Mesothelial cell of epicardium (in vitro differentiated cells): ENCODE results near the gene B4GALT1. TPM values are rescaled to one million over a fixed set of nuclear protein-coding genes. Genes with fewer than 3 reads are reported as not detected.
"Not testable (repeated sequence)": the region's sequence is repeated elsewhere in the genome, so short reads cannot be mapped to it uniquely, and the experiment has no call there.

ENCODE experiments used
- DNase-seq, 2 experiments: peaks; one replicate each; pipeline ENCODE4 v3.0.0; 2021; ENCODE audit warnings: low spot score in 2 of 2; ENCODE audit not compliant: unreplicated experiment in 2 of 2
- H3K27ac Mint-ChIP-seq: 2 replicates; pipeline ENCODE4 v1.8.0; 2021; ENCODE audit warnings: mixed read lengths
- H3K27me3 Mint-ChIP-seq: 2 replicates; pipeline ENCODE4 v1.8.0; 2021; ENCODE audit warnings: low read depth, mixed read lengths
- H3K36me3 Mint-ChIP-seq: 2 replicates; pipeline ENCODE4 v1.8.0; 2021; ENCODE audit warnings: mixed read lengths
- H3K4me1 Mint-ChIP-seq: 2 replicates; pipeline ENCODE4 v1.8.0; 2021; ENCODE audit warnings: mixed read lengths
- H3K4me3 Mint-ChIP-seq: 2 replicates; pipeline ENCODE4 v1.8.0; 2021; ENCODE audit warnings: mild to moderate bottlenecking, moderate library complexity, mixed read lengths
- H3K9me3 Mint-ChIP-seq: 2 replicates; pipeline ENCODE4 v1.8.0; 2021; ENCODE audit warnings: mixed read lengths
- CTCF ChIP-seq: fragments of 200-600 bp; sonication (generic); IDR thresholded peaks from one replicate; pipeline ENCODE4 v1.5.0; 2021; ENCODE audit warnings: antibody characterized with exemption; ENCODE audit not compliant: unreplicated experiment
- total RNA-seq: library from RNA; stranded (reverse); gene quantifications from 3 replicates; pipeline ENCODE4 v1.2.1, GENCODE V29; 2021

B4GALT1 gene
- total RNA-seq, 1 donor from 2014 or later, result 78.3 TPM

GRCh38 chr9:33092634-33093033, 74.5 kb downstream of the B4GALT1 start:
- TF ChIP-seq CTCF, result no peak
- DNase-seq, result no peak
- H3K27ac Mint-ChIP-seq, result no peak overlapping the region
- H3K9me3 Mint-ChIP-seq, result peaks cover 11% of the 10 kb centered on the region
- H3K36me3 Mint-ChIP-seq, result peaks cover 2% of the 10 kb centered on the region
- no peak overlapping the region for H3K4me3 Mint-ChIP-seq
- H3K4me1 Mint-ChIP-seq, result no peaks in the 10 kb centered on the region
- peaks cover 20% of the 10 kb centered on the region for H3K27me3 Mint-ChIP-seq

DNA sequence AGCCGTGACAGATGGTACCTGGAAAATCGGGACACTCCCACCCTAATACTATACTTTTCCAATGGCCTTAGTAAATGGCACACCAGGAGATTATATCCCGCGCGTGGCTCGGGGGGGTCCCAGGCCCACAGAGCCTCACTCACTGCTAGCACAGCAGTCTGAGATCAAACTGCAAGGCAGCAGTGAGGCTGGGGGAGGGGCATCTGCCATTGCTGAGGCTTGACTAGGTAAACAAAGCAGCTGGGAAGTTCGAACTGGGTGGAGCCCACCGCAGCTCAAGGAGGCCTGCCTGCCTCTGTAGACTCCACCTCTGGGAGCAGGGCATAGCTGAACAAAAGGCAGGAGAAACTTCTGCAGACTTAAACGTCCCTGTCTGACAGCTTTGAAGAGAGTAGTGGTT, 81.5 kb downstream of the B4GALT1 start:
- peaks cover 28% of the 10 kb centered on the region for H3K27me3 Mint-ChIP-seq
- not testable (repeated sequence) for H3K36me3 Mint-ChIP-seq, H3K27ac Mint-ChIP-seq, DNase-seq, H3K4me1 Mint-ChIP-seq, H3K9me3 Mint-ChIP-seq, H3K4me3 Mint-ChIP-seq

DNA sequence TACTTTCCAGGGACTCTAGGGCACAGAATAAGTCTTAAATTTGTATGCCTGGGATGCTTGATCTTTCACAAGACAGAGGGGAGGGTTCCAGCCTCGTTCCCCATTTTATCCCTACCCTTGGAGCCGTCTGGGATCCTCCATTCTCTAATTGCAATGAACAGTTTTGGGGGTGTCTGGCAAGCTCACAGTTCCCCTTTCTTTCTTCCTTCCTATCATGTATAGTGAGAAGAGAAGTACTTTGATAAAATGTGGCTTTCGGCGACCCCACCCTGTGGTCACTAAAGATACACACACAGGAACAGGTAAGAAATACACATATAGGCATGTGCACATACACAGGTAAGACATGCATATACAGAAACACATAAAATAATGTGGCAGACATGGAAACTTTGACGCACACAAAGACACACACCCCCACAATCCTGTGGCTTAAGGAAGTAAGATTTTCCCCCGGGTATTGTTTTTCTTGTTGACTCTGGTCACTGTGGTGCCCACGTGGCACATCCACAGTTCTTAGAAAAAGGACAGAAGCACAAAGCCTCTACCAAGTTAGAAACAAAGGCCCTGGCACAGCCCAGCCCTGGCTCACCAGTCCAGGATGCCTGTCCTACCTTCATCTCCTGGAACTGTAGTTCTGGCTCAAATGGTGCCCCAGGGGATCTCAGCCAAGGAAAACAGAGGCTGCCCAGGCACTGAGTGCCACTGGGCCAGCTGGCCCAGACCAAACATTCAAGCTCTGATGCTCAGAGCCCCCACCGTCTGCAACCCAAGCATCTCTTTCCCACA, 84.4 kb downstream of the B4GALT1 start:
- H3K27ac Mint-ChIP-seq, result no peak overlapping the region
- H3K36me3 Mint-ChIP-seq, result peaks cover 2% of the 10 kb centered on the region
- no peak for DNase-seq
- peaks cover 8% of the 10 kb centered on the region for H3K27me3 Mint-ChIP-seq
- no peaks in the 10 kb centered on the region for H3K9me3 Mint-ChIP-seq
- no peaks in the 10 kb centered on the region for H3K4me1 Mint-ChIP-seq
- no peak for TF ChIP-seq CTCF
- no peak overlapping the region for H3K4me3 Mint-ChIP-seq

DNA sequence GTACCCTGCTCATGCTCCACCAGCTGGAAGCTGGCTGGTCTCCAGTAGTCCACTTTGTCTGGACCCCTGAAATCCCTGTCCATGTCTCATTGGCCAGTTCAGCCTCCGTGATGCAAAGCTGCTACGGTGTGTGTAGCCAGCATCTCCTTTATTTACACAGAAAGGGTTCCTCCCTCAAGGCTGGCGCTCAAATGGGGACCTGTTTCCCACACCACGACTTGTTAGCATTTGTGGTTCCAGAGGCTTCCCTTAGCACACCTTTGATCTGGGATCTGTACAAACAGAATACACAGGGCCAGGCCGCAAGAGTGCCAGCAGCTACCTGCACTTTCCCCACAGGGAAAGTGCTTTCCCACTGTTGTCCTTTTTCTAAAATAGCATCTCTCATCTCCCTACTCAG, 85.0 kb downstream of the B4GALT1 start:
- H3K9me3 Mint-ChIP-seq, result no peaks in the 10 kb centered on the region
- no peak overlapping the region for H3K4me3 Mint-ChIP-seq
- peaks cover 2% of the 10 kb centered on the region for H3K36me3 Mint-ChIP-seq
- no peak for DNase-seq
- no peak for TF ChIP-seq CTCF
- H3K27me3 Mint-ChIP-seq, result peaks cover 4% of the 10 kb centered on the region
- H3K27ac Mint-ChIP-seq, result no peak overlapping the region
- H3K4me1 Mint-ChIP-seq, result no peaks in the 10 kb centered on the region

GRCh38 chr9:33081128-33081851, 85.8 kb downstream of the B4GALT1 start:
- H3K4me3 Mint-ChIP-seq, result no peak overlapping the region
- DNase-seq, result peak in 1 of 2 experiments; percentile 47
- peaks cover 5% of the 10 kb centered on the region for H3K4me1 Mint-ChIP-seq
- peaks cover 2% of the 10 kb centered on the region for H3K36me3 Mint-ChIP-seq
- no peaks in the 10 kb centered on the region for H3K27me3 Mint-ChIP-seq
- peak; percentile 64 for TF ChIP-seq CTCF
- no peaks in the 10 kb centered on the region for H3K9me3 Mint-ChIP-seq
- H3K27ac Mint-ChIP-seq, result no peak overlapping the region

- DNase-seq, result no peak
- TF ChIP-seq CTCF, result no peak
- Mint-ChIP-seq H3K4me1 (peaks cover 10% of the 10 kb centered on the region), H3K4me3 (no peak overlapping the region), H3K36me3 (peaks cover 2% of the 10 kb centered on the region), H3K27me3 (no peaks in the 10 kb centered on the region), H3K9me3 (no peaks in the 10 kb centered on the region), H3K27ac (no peak overlapping the region)
Measured at GRCh38 chr9:33080534-33080933, 86.6 kb downstream of the B4GALT1 start.
